Transverse colon (tissue), 4 donors: ENCODE data around the gene SLC11A2. TPM values are rescaled to one million over a fixed set of nuclear protein-coding genes. Genes with fewer than 3 reads are reported as not detected.

Source experiments
- DNase-seq: peaks from one replicate; pipeline ENCODE4 v3.0.0-alpha.2; 2019
- H3K27ac ChIP-seq, 4 donors: fragments of 200-600 bp; sonication (generic); 2 replicates each; pipeline ENCODE4 v1.5.1; 2016 to 2018; ENCODE audit warnings: inconsistent platforms in 4 of 4
- H3K27me3 ChIP-seq: fragments of 200-600 bp; sonication (generic); 2 replicates; pipeline ENCODE4 v1.5.1; 2017; ENCODE audit warnings: inconsistent platforms
- H3K36me3 ChIP-seq, 4 donors: fragments of 200-600 bp; sonication (generic); 2 replicates each; pipeline ENCODE4 v1.5.1; 2017 to 2019; ENCODE audit warnings: inconsistent platforms in 4 of 4
- H3K4me1 ChIP-seq, 4 donors: fragments of 200-600 bp; sonication (generic); 2 replicates each; pipeline ENCODE4 v1.5.1; 2017 to 2020; ENCODE audit warnings: inconsistent platforms in 4 of 4
- H3K4me3 ChIP-seq, 4 donors: fragments of 200-600 bp; sonication (generic); 1 replicate in 1 of 4; 2 replicates in 3 of 4; pipeline versions ENCODE4 v1.5.1 to v1.6.1; 2017 to 2019; ENCODE audit warnings: inconsistent platforms in 4 of 4
- H3K9me3 ChIP-seq, 2 donors: fragments of 200-600 bp; sonication (generic); 2 replicates each; pipeline ENCODE4 v1.5.1; 2017 to 2019; ENCODE audit warnings: inconsistent platforms in 2 of 2
- EP300 ChIP-seq: sonication (generic); formaldehyde crosslinking; IDR thresholded peaks from one replicate; pipeline ENCODE4 v1.6.1; 2017; ENCODE audit warnings: antibody characterized with exemption, low read depth
- POLR2A ChIP-seq: fragments of 450-650 bp; IDR thresholded peaks from one replicate; pipeline ENCODE4 v1.6.1; 2016; ENCODE audit warnings: antibody characterized with exemption, mild to moderate bottlenecking, moderate library complexity
- POLR2AphosphoS5 ChIP-seq, 3 donors: sonication (generic); formaldehyde crosslinking; IDR thresholded peaks; one replicate each; pipeline ENCODE4 v1.6.1; 2016; ENCODE audit warnings: antibody characterized with exemption in 3 of 3
- WGBS, 2 donors: methylation state at CpG; one replicate each; pipeline ENCODE4 v1.1.5; 2018; ENCODE audit warnings: low coverage in 1 of 2; 5-methylcytosine and 5-hydroxymethylcytosine counted together
- in situ Hi-C, 4 donors: fragments of 200-750 bp; cut with MboI; loops; one replicate each; pipeline versions ENCODE4 v1.15.0 to v1.15.1; 2017; ENCODE audit warnings: low sequenced_read_pairs in 3 of 4, low pct_ligation_motif_present in 1 of 4, low pct_unique_long_range_greater_than_20kb in 1 of 4
- intact Hi-C: fragments of 100-400 bp; cut with DNase I; formaldehyde crosslinking; loops from one replicate; pipeline ENCODE4 v1.15.1; 2023; ENCODE audit warnings: low total_unique reads
- total RNA-seq, 4 donors: library from RNA; depleted of rRNA; stranded (reverse); fragments of >200 nt; gene quantifications; one replicate each; pipeline ENCODE4 v1.1.0, GENCODE V29; 2016
- TF ChIP-seq, protein P1 (sequence below), 5 experiments: fragments of 200-600 bp in 3 of 5; fragments of 450-650 bp in 2 of 5; sonication (generic) in 3 of 5; IDR thresholded peaks; 1 replicate in 2 of 5; 2 replicates in 3 of 5; pipeline ENCODE4 v1.5.1; 2016 to 2017; ENCODE audit warnings: antibody characterized with exemption in 5 of 5, inconsistent platforms in 3 of 5, mild to moderate bottlenecking in 2 of 5, moderate library complexity in 1 of 5

The SLC11A2 gene
- total RNA-seq, 4 donors from 2014 or later = 9.7 to 48.7 (median 42.5) TPM

DNA sequence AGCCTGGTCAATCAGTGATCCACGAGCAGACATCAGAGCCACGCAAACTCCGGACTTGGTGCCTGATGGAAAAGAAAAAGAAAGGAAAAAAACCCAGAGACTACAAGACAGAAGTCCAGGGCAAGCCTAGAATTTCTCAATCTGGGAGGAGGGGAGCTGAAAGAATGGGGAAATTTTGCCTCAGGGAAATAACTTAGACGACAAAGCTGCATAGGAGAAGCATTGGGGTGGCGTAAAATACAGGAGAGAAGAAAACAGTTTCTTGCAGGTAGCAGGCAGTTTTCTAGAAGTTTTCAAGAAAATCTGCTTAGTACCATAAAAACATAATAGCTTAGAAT lies 2.6 kb upstream of the SLC11A2 start:
- Histone ChIP-seq H3K4me1 (peaks cover 3 to 35% (median 21%) of the 10 kb centered on the region in 4 donors), H3K27me3 (no peaks in the 10 kb centered on the region), H3K9me3 (no peaks in the 10 kb centered on the region), H3K36me3 (no peaks in the 10 kb centered on the region), H3K27ac (no peak overlapping the region), H3K4me3 (no peak overlapping the region)
- 39 to 45% methylated on average over 5 of the region's 5 CpGs for WGBS, 2 donors
- intact Hi-C loops (no loop called here), in situ Hi-C loops (no loop called here)
- TF ChIP-seq POLR2A (no peak), POLR2AphosphoS5 (IDR thresholded peaks at IDR 0.05) (no peak), EP300 (no peak)
- TF ChIP-seq, protein P1, sequence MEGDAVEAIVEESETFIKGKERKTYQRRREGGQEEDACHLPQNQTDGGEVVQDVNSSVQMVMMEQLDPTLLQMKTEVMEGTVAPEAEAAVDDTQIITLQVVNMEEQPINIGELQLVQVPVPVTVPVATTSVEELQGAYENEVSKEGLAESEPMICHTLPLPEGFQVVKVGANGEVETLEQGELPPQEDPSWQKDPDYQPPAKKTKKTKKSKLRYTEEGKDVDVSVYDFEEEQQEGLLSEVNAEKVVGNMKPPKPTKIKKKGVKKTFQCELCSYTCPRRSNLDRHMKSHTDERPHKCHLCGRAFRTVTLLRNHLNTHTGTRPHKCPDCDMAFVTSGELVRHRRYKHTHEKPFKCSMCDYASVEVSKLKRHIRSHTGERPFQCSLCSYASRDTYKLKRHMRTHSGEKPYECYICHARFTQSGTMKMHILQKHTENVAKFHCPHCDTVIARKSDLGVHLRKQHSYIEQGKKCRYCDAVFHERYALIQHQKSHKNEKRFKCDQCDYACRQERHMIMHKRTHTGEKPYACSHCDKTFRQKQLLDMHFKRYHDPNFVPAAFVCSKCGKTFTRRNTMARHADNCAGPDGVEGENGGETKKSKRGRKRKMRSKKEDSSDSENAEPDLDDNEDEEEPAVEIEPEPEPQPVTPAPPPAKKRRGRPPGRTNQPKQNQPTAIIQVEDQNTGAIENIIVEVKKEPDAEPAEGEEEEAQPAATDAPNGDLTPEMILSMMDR (IDR thresholded peaks at IDR 0.05) = no peak
- no peak for DNase-seq

DNA sequence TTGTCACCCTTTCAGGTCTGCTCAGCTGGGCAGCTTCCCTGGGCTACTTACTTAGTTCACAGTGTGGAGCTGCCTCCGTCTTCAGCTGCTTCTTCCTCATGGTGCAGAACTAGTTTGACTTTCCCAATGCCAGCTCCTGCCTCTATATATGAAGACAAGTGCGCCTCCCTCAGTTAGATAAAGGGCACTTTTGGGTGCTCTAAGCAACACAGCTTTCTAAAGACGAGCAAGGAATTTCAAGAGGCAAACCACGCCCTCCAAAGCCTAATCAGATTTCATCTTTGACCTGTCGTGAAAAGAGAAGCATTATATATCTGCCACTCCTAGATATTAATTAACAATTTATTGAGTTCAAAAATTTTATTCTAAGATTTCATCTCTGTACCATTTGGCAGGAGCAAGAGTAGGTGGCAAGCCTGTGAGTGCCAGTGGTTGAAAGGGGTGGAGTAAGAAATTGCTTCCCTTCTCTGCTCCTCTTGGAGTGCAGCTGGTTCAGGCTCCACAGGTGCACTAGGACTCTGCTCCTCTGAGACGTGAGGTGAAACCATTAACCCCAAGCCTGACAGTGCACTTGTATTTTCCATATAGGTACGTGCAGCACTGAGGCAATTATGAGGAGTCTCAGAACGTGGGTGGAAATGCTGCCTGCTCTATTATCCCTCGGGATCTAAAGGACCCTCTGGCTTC lies 2.1 kb upstream of the SLC11A2 start:
- WGBS, 2 donors = 15 to 37% methylated on average over 2 to 9 of the region's 9 CpGs
- no peak overlapping the region for H3K4me3 ChIP-seq
- TF ChIP-seq POLR2AphosphoS5 (IDR thresholded peaks at IDR 0.05) (no peak), POLR2A (no peak)
- TF ChIP-seq, protein P1 (IDR thresholded peaks at IDR 0.05) = peak; percentile 8 to 37 (median 31)
- peak overlapping the region in 2 of 4 donors; percentile 8 to 36 for H3K27ac ChIP-seq
- no peaks in the 10 kb centered on the region for H3K9me3 ChIP-seq
- no peaks in the 10 kb centered on the region for H3K36me3 ChIP-seq
- in situ Hi-C loops (no loop called here), intact Hi-C loops (no loop called here)
- H3K4me1 ChIP-seq = peaks cover 3 to 39% (median 26%) of the 10 kb centered on the region in 4 donors
- no peaks in the 10 kb centered on the region for H3K27me3 ChIP-seq
- peak; percentile 21 for DNase-seq

DNA sequence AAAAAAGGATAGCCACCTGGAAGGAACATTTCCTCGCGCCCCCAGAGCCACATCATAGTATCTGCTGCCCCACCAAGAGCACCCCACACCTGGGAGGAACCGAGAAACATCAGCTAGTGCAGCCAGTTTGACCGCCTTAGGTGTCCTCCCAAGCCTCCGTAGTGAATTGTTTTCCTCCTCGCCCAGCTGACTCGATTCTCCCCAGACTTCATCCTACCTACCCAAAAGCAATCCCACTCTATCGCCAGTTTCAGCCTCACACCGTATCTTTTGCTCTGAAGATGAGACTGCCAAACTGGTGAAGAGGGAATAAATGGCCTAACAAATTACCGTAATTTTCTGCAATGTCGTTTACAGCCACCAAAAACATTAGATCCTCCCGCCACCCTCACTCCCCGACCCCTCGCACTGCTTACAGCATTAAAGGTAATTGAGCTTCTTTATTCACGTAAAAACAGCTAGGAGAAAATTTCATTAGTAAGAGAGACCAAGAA lies 1.2 kb upstream of the SLC11A2 start:
- H3K4me1 ChIP-seq = peaks cover 3 to 46% (median 27%) of the 10 kb centered on the region in 4 donors
- in situ Hi-C loops (no loop called here), intact Hi-C loops (no loop called here)
- no peak overlapping the region for H3K27ac ChIP-seq
- no peak for TF ChIP-seq POLR2A
- TF ChIP-seq, protein P1 (IDR thresholded peaks at IDR 0.05) = no peak
- no peak for TF ChIP-seq EP300
- TF ChIP-seq POLR2AphosphoS5 (IDR thresholded peaks at IDR 0.05) = no peak
- H3K27me3 ChIP-seq = no peaks in the 10 kb centered on the region
- no peaks in the 10 kb centered on the region for H3K36me3 ChIP-seq
- WGBS, 2 donors = 90 to 96% methylated on average over 9 to 15 of the region's 15 CpGs
- no peaks in the 10 kb centered on the region for H3K9me3 ChIP-seq
- DNase-seq = no peak
- H3K4me3 ChIP-seq = no peak overlapping the region

DNA sequence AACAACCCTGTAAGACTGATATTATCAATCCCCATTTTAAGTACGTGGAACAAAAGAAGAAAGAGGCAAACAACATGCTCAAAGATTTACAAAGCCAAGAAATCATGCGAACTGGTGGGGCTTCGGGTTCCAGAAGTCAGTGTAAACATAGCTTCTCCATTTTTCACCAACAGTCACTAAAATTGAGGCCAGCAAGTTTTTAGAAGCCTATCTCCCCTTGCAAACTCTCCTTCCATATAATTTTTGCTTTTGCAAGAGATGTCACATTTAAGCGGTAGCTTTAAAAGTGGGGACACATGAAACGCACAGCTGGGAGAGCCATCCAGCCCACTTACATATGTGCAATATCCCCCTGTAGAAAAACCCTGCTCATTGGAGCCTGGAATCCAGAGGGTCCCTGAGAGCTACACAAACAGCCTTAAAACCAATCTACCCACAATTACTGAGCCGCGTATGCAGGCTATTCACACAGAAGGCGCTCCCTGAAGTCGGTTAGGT lies 797 bp downstream of the SLC11A2 start:
- TF ChIP-seq POLR2AphosphoS5 (IDR thresholded peaks at IDR 0.05) = no peak
- no peak for TF ChIP-seq EP300
- TF ChIP-seq, protein P1 (IDR thresholded peaks at IDR 0.05) = no peak
- TF ChIP-seq POLR2A = no peak
- DNase-seq = no peak
- in situ Hi-C loops = no loop called here
- no peaks in the 10 kb centered on the region for H3K9me3 ChIP-seq
- peaks cover 3 to 51% (median 27%) of the 10 kb centered on the region in 4 donors for H3K4me1 ChIP-seq
- peak overlapping the region; percentile 92 to 97 (median 94) for H3K27ac ChIP-seq
- H3K36me3 ChIP-seq = no peaks in the 10 kb centered on the region
- H3K27me3 ChIP-seq = no peaks in the 10 kb centered on the region
- WGBS, 2 donors = 4 to 20% methylated on average over 5 to 9 of the region's 9 CpGs
- peak overlapping the region; percentile 64 to 95 (median 82) for H3K4me3 ChIP-seq
- intact Hi-C loops = no loop called here
